K562 (cell line): ENCODE data around the gene PDE9A. TPM values are rescaled to one million over a fixed set of nuclear protein-coding genes. Genes with fewer than 3 reads are reported as not detected.

Source experiments
- ATAC-seq: fragments of 200-7000 bp; cut with Tn5 transposase; 3 replicates; pipeline ENCODE4 v1.9.1; 2020; ENCODE audit warnings: moderate library complexity
- BruUV-seq: library from RNA; stranded (reverse); fragments of 400-500 nt; replicated peaks from 2 replicates; lab custom pipeline; 2021; lab: Mats Ljungman, UMichigan
- CTCF ChIA-PET: fragments of 300-600 bp; formaldehyde crosslinking; extraction: SDS; loops from one replicate; lab custom pipeline; 2021; ENCODE audit warnings: low intra/inter-chr PET ratio; lab: Yijun Ruan, JAX
- POLR2A ChIA-PET: fragments of 300-600, 350-650 bp; sonication (Branson Sonifier 250); formaldehyde crosslinking; extraction: SDS; loops from one replicate; lab custom pipeline; 2021; ENCODE audit warnings: antibody characterized with exemption, inconsistent platforms; lab: Yijun Ruan, JAX
- DNase-seq, 4 experiments: peaks; one replicate each; pipeline versions ENCODE4 v3.0.0 to v3.0.0-alpha.2; 2011 to 2018; ENCODE audit warnings: low spot score in 3 of 4, mixed read lengths in 3 of 4; ENCODE audit errors: extremely low read depth in 1 of 4
- FAIRE-seq: peaks from 2 replicates; lab custom pipeline; 2011; peaks lifted over from hg19 to GRCh38; lab: Jason Lieb, UNC
- H2AFZ ChIP-seq: 2 replicates; pipeline ENCODE4 v1.6.0; 2011; ENCODE audit warnings: low read depth, low read length, control low read depth, inconsistent platforms
- H3K27ac ChIP-seq: fragments of 200-600 bp; 3 replicates; pipeline ENCODE4 v1.8.0; 2011; ENCODE audit warnings: low read depth, mild to moderate bottlenecking, control low read depth, inconsistent platforms, low read length, moderate library complexity, mixed read lengths; ENCODE audit errors: extremely low read depth
- H3K27me3 ChIP-seq, 2 experiments: fragments of 300-600 bp in 1 of 2; 2 replicates in 1 of 2; 3 replicates in 1 of 2; pipeline versions ENCODE4 v1.6.0 to v1.8.0; 2011; ENCODE audit warnings: inconsistent platforms in 2 of 2, low read length in 2 of 2, mild to moderate bottlenecking in 1 of 2, mixed read lengths in 1 of 2, moderate library complexity in 1 of 2; ENCODE audit not compliant: control insufficient read depth in 2 of 2, insufficient read depth in 2 of 2
- H3K36me3 ChIP-seq: fragments of 300-600 bp; 3 replicates; pipeline ENCODE4 v1.8.0; 2011; ENCODE audit warnings: mild to moderate bottlenecking, low read length, inconsistent platforms; ENCODE audit not compliant: control insufficient read depth, insufficient read depth
- H3K4me1 ChIP-seq, 2 experiments: fragments of 200-600 bp in 1 of 2; replicated peaks in 1 of 2; 2 replicates in 1 of 2; 3 replicates in 1 of 2; pipeline versions ENCODE4 v1.5.1 to v1.8.0; 2011; ENCODE audit warnings: inconsistent platforms in 2 of 2, low read length in 2 of 2, mild to moderate bottlenecking in 1 of 2, mixed read lengths in 1 of 2, moderate library complexity in 1 of 2; ENCODE audit not compliant: control insufficient read depth in 2 of 2, insufficient read depth in 2 of 2
- H3K4me2 ChIP-seq: 2 replicates; pipeline ENCODE4 v1.6.1; 2011; ENCODE audit warnings: low read length, control low read depth, inconsistent platforms, mixed read lengths; ENCODE audit not compliant: insufficient read depth
- H3K4me3 ChIP-seq: fragments of 200-600 bp; sonication (generic), shearing (Covaris generic); 2 replicates; pipeline ENCODE4 v1.5.1; 2016; ENCODE audit warnings: control low read depth, inconsistent platforms
- H3K79me2 ChIP-seq: fragments of 200-600 bp; 3 replicates; pipeline ENCODE4 v1.8.0; 2011; ENCODE audit warnings: low read length, inconsistent platforms; ENCODE audit not compliant: control insufficient read depth, insufficient read depth
- H3K9ac ChIP-seq, 2 experiments: 2 replicates each; pipeline versions ENCODE4 v1.6.0 to v1.6.1; 2011; ENCODE audit warnings: low read depth in 2 of 2, low read length in 2 of 2, control low read depth in 1 of 2, inconsistent platforms in 1 of 2, mild to moderate bottlenecking in 1 of 2, mixed read lengths in 1 of 2; ENCODE audit not compliant: insufficient read depth in 1 of 2
- H3K9me1 ChIP-seq: one replicate; pipeline ENCODE4 v1.6.0; 2011; ENCODE audit warnings: inconsistent platforms, mild to moderate bottlenecking, low read length, moderate library complexity; ENCODE audit not compliant: control insufficient read depth, insufficient read depth
- H3K9me3 ChIP-seq: replicated peaks from 2 replicates; pipeline ENCODE4 v1.5.1; 2011; ENCODE audit warnings: low read depth, low read length, inconsistent platforms; ENCODE audit not compliant: control insufficient read depth, insufficient read depth
- H4K20me1 ChIP-seq: replicated peaks from 2 replicates; pipeline ENCODE4 v1.6.1; 2011; ENCODE audit warnings: low read length, inconsistent platforms, mixed read lengths; ENCODE audit not compliant: control insufficient read depth, insufficient read depth
- POLR3A ChIP-seq: IDR thresholded peaks from 2 replicates; pipeline ENCODE4 v1.6.1; 2011; ENCODE audit warnings: borderline replicate concordance, mild to moderate bottlenecking, moderate library complexity; ENCODE audit not compliant: insufficient read length, insufficient read depth; ENCODE audit errors: extremely low read depth
- SNIP1 ChIP-seq: fragments of 450-650 bp; IDR thresholded peaks from 2 replicates; pipeline ENCODE4 v1.7.1; 2017; ENCODE audit warnings: low read depth, mild to moderate bottlenecking
- WGBS: fragments of 100-300 bp; shearing (Covaris generic); methylation state at CpG from one replicate; pipeline ENCODE4 v1.1.6; 2016; ENCODE audit warnings: low coverage, mixed read lengths; ENCODE audit not compliant: insufficient coverage; ENCODE audit errors: missing lambda C conversion rate; 5-methylcytosine and 5-hydroxymethylcytosine counted together
- in situ Hi-C: fragments of 300-500 bp; cut with MboI; formaldehyde crosslinking; loops from 4 replicates; pipeline ENCODE4 v1.15.0; 2018; ENCODE audit warnings: inconsistent platforms, mixed read lengths
- intact Hi-C: fragments of 100-400 bp; cut with micrococcal nuclease; formaldehyde crosslinking; loops from 2 replicates; pipeline ENCODE4 v1.14.2; 2022
- polyA plus RNA-seq, 8 experiments: library from polyadenylated mRNA; depleted of rRNA in 4 of 8; stranded (reverse) in 5 of 8; unstranded in 3 of 8; fragments of >200 nt; fragmentation: Nextera tagmentation in 2 of 8; fragmentation: Illumina TruSeq in 1 of 8; extraction: Ambion mirVana in 2 of 8; extraction: Trizol in 1 of 8; gene quantifications; 2 replicates each; pipeline versions ENCODE4 v1.2.1 to v1.2.3, GENCODE V29; 2011 to 2014; ENCODE audit warnings: inconsistent platforms in 1 of 8, missing spikeins in 1 of 8
- total RNA-seq, 7 experiments: library from RNA; depleted of rRNA in 6 of 7; stranded (reverse); fragments of >200 nt in 6 of 7; fragmentation: Illumina TruSeq in 2 of 7; extraction: Trizol in 2 of 7; gene quantifications; 2 replicates each; pipeline versions ENCODE4 v1.2.1 to v1.2.3, GENCODE V29; 2011 to 2021; ENCODE audit warnings: low replicate concordance in 1 of 7
- TF ChIP-seq, protein P1 (sequence below): fragments of 450-650 bp; IDR thresholded peaks from 2 replicates; pipeline ENCODE4 v1.6.1; 2017; ENCODE audit warnings: antibody characterized with exemption
- TF ChIP-seq, protein P2 (sequence below): fragments of 250-450 bp; sonication (Bioruptor Pico); IDR thresholded peaks from 2 replicates; pipeline ENCODE4 v1.5.1; 2021; ENCODE audit warnings: mild to moderate bottlenecking

Gene PDE9A
- total and polyA plus RNA-seq, 9 of the 15 experiments (the other 6 are each of a cell fraction or from before 2014, with no cell fraction given): 0.07 to 0.27 TPM; not detected in 7

GRCh38 chr21:42641311-42642218 lies 11.9 kb upstream of the PDE9A start:
- Histone ChIP-seq H3K4me3 (no peak overlapping the region), H3K27me3 (peaks cover 36 to 70% of the 10 kb centered on the region in 2 experiments), H3K79me2 (no peaks in the 10 kb centered on the region), H3K9me3 (no peaks in the 10 kb centered on the region), H3K9ac (no peak overlapping the region), H3K36me3 (no peaks in the 10 kb centered on the region), H3K9me1 (no peaks in the 10 kb centered on the region), H3K27ac (no peak overlapping the region), H3K4me2 (no peak overlapping the region), H4K20me1 (peaks cover 3% of the 10 kb centered on the region; the same call in 1 of the 2 replicates), H2AFZ (no peak overlapping the region), H3K4me1 (peaks cover 0 to 8% of the 10 kb centered on the region in 2 experiments; a peak in 4 of 5 replicates)
- TF ChIP-seq POLR3A: no peak
- TF ChIP-seq SNIP1: no peak
- TF ChIP-seq, protein P1, sequence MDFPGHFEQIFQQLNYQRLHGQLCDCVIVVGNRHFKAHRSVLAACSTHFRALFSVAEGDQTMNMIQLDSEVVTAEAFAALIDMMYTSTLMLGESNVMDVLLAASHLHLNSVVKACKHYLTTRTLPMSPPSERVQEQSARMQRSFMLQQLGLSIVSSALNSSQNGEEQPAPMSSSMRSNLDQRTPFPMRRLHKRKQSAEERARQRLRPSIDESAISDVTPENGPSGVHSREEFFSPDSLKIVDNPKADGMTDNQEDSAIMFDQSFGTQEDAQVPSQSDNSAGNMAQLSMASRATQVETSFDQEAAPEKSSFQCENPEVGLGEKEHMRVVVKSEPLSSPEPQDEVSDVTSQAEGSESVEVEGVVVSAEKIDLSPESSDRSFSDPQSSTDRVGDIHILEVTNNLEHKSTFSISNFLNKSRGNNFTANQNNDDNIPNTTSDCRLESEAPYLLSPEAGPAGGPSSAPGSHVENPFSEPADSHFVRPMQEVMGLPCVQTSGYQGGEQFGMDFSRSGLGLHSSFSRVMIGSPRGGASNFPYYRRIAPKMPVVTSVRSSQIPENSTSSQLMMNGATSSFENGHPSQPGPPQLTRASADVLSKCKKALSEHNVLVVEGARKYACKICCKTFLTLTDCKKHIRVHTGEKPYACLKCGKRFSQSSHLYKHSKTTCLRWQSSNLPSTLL: no peak
- TF ChIP-seq, protein P2, sequence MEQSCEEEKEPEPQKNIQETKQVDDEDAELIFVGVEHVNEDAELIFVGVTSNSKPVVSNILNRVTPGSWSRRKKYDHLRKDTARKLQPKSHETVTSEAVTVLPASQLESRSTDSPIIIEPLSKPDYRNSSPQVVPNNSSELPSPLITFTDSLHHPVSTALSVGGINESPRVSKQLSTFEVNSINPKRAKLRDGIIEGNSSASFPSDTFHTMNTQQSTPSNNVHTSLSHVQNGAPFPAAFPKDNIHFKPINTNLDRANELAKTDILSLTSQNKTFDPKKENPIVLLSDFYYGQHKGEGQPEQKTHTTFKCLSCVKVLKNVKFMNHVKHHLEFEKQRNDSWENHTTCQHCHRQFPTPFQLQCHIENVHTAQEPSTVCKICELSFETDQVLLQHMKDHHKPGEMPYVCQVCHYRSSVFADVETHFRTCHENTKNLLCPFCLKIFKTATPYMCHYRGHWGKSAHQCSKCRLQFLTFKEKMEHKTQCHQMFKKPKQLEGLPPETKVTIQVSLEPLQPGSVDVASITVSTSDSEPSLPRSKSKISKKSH (CRISPR knock-in tag): no peak
- POLR2A ChIA-PET: interaction anchor here (1.2 to 1.3 kb wide), 2 partner anchors 8 to 14 kb away, joined by 4 to 6 read pairs; no protein-coding TSS in a partner anchor
- no peak for ATAC-seq
- CTCF ChIA-PET: no interaction called here
- WGBS: 1% methylated on average over 23 of the region's 24 CpGs
- intact Hi-C loops (no loop called here), in situ Hi-C loops (no loop called here)
- FAIRE-seq: no peak
- no TSS peak for BruUV-seq
- no peak for DNase-seq
